Neural progenitor cell (in vitro differentiated cells): ENCODE data around the gene EIF4ENIF1.

Source experiments
- EZH2 ChIP-seq: fragments of 200-600 bp; sonication (generic); IDR thresholded peaks from 2 replicates; pipeline ENCODE4 v1.6.1; 2017; ENCODE audit warnings: antibody characterized with exemption, mild to moderate bottlenecking, moderate library complexity
- EZH2phosphoT487 ChIP-seq: fragments of 200-600 bp; sonication (generic); IDR thresholded peaks from 2 replicates; pipeline ENCODE4 v1.6.1; 2017; ENCODE audit warnings: antibody characterized with exemption
- TF ChIP-seq, protein P1 (sequence below): fragments of 200-600 bp; sonication (generic); IDR thresholded peaks from 2 replicates; pipeline ENCODE4 v1.5.1; 2017; ENCODE audit warnings: antibody characterized with exemption, mild to moderate bottlenecking

DNA sequence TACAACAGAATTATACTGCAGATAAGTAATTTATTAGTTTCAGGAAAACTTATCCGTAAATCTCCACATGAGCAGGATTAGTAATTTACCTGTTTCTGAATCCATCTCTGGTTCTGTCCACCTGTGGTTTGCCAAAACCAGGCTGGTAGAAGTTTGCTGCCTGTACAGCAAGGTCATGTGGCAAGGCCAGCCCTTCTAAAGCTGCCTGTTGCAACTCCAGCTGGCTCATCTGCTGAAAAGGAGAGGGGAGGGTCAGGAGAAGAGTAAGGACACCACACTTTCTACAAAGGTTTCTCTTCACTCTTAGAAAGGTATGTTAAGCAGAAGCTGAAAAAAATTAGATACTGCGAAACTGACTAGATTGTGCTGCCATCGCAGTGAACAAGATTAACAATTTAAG lies 42.3 kb downstream of the EIF4ENIF1 start:
- TF ChIP-seq, protein P1, sequence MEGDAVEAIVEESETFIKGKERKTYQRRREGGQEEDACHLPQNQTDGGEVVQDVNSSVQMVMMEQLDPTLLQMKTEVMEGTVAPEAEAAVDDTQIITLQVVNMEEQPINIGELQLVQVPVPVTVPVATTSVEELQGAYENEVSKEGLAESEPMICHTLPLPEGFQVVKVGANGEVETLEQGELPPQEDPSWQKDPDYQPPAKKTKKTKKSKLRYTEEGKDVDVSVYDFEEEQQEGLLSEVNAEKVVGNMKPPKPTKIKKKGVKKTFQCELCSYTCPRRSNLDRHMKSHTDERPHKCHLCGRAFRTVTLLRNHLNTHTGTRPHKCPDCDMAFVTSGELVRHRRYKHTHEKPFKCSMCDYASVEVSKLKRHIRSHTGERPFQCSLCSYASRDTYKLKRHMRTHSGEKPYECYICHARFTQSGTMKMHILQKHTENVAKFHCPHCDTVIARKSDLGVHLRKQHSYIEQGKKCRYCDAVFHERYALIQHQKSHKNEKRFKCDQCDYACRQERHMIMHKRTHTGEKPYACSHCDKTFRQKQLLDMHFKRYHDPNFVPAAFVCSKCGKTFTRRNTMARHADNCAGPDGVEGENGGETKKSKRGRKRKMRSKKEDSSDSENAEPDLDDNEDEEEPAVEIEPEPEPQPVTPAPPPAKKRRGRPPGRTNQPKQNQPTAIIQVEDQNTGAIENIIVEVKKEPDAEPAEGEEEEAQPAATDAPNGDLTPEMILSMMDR = no peak
- TF ChIP-seq EZH2phosphoT487 (no peak), EZH2 (no peak)
